Activated naive CD4-positive, alpha-beta T cell treated with anti-CD3 and anti-CD28 coated beads, Interleukin-2, amount 50 U/mL, for 72 hours (primary cell): Measurements from ENCODE around the gene CUEDC1. TPM values are rescaled to one million over a fixed set of nuclear protein-coding genes. Genes with fewer than 3 reads are reported as not detected.
A peak's percentile ranks its signal among the peaks of the same experiment; 100 is the strongest.
"Not testable (repeated sequence)": the region's sequence is repeated elsewhere in the genome, so short reads cannot be mapped to it uniquely, and the experiment has no call there.

Experiments used
- ATAC-seq, 2 donors: fragments of 150-1000 bp; cut with Tn5 transposase; 2 replicates each; pipeline ENCODE4 v1.10.0; 2021; ENCODE audit warnings: mild to moderate bottlenecking in 2 of 2, moderate library complexity in 2 of 2
- DNase-seq, 2 donors: peaks; one replicate each; pipeline ENCODE4 v3.0.0; 2021 to 2022; ENCODE audit warnings: low spot score in 2 of 2
- H3K27ac Mint-ChIP-seq, 2 donors: one replicate each; pipeline ENCODE4 v1.8.0; 2022; ENCODE audit warnings: mild to moderate bottlenecking in 2 of 2, mixed read lengths in 2 of 2
- H3K36me3 Mint-ChIP-seq, 2 donors: one replicate each; pipeline ENCODE4 v1.8.0; 2022; ENCODE audit warnings: mixed read lengths in 2 of 2
- H3K9me3 Mint-ChIP-seq, 2 donors: one replicate each; pipeline ENCODE4 v1.8.0; 2022; ENCODE audit warnings: mixed read lengths in 2 of 2
- total RNA-seq, 2 donors: library from RNA; stranded (reverse); gene quantifications; one replicate each; pipeline ENCODE4 v1.2.3, GENCODE V29; 2022

CUEDC1 gene
- total RNA-seq, 2 donors from 2014 or later = 0.84 TPM; not detected in 1

DNA sequence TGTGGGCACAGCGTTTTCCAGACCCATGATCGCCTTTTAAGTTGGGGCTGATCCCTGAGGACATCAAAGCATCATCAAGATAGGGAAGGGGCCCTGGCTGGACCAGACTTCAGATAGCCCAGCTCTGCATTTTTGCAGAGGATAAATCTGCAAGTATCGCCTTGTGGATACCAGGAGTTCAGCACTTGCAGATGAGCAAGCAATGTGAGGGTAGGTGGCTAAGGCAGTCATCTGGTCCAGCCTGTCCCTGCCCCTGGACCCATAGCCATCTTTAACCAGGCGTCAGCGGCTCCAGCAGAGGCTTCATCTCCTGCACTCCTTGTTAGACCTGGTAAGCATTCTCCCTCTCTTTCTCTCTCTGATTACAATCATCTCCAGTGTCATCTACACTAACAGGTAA lies 96.4 kb downstream of the CUEDC1 start:
- no peak overlapping the region for H3K27ac Mint-ChIP-seq
- ATAC-seq = no peak
- no peaks in the 10 kb centered on the region for H3K36me3 Mint-ChIP-seq
- no peaks in the 10 kb centered on the region for H3K9me3 Mint-ChIP-seq
- peak in 1 of 2 donors; percentile 31 for DNase-seq

DNA sequence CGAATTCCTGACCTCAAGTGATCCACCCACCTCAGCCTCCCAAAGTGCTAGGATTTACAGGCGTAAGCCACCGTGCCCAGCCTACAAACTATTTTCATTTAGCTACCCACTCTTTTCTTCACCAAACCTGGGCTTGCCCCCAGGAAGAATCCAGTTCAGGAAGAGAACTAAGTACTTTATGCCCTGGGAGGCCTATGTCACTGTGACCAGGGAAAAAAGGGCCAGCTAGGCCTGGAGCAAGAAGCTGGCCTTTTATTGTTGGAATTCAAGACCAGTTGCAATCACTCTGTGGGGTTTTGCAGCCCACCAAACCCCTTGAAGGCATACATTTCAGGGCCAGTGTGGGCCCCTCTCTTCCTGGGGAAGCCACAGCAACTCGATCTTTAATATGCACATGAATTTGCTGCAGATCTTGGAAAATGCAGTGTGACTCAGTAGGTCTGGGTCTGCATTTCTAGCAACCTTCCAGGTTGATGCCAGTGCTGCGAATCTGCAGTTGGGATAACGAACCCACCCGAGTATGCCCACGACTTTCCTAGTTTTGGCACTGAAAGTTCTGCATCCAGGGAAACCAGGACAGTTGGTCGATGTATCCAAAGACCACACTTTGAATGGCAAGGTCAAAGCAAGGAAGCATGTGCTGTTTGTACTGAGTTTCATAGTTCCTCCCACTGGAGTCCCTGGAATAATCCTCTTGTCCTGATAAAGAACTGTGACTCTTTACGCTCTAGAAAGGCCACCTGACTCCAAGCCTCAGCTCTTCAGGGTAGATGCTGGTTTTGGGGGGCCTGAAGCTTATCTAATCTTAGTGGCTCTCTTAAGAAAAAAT lies 98.2 kb downstream of the CUEDC1 start:
- Mint-ChIP-seq H3K27ac (no peak overlapping the region), H3K9me3 (no peaks in the 10 kb centered on the region), H3K36me3 (no peaks in the 10 kb centered on the region)
- no peak for ATAC-seq
- DNase-seq = peak in 1 of 2 donors; percentile 18

DNA sequence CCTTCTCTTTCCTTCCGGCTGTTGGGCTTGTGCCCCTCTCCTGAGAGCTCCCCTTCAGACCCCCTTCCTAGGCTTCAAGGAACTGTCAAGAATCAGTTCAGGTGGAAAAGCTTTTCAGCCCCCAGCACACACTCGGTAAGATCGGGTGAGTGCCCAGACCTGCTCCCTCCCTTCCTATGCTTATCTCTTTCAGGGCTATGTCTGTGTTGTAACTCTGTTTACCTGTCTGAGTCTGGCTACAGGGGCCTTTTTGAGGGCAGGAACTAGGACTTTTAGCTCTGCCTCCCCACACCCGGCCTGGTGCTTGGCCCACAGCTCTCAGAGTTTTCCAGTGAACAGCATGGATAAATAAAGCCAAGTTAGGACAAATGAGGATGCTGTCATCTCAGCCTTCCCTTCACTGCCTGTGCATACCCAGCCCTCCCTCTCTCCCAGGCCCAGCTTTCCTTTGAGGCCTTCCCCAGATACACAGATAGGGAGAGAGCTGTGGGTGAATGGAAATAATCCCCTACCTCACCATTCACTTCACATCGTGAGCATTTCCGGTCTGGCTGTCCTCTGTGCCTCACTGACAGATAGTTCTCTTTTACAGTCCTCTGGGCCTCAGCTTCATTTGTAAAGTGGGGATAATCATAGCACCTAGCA lies 99.7 kb downstream of the CUEDC1 start:
- peak overlapping the region in 1 of 2 donors; percentile 25 for H3K27ac Mint-ChIP-seq
- no peak for ATAC-seq
- no peaks in the 10 kb centered on the region for H3K9me3 Mint-ChIP-seq
- DNase-seq = no peak
- peaks cover 3 to 4% of the 10 kb centered on the region in 2 donors for H3K36me3 Mint-ChIP-seq

DNA sequence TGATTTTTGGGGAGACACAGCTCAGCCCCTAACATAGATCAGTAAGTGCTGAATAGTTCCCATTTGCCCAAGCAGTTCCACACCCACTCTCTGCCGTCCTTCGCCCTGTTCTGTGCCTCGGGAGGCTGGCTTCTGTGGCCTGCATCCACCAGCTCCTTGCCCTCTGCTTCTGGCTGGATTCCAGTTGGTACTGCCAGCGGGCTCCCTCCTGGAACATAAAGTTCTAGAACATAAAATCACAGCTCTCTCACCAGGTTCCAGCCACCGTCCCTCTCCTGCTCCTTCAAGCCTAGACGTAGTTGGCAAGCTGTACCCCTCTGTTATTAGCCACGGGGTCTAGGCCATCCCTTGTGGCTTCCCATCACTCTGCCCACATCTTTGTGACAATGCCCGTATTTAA lies 101.5 kb downstream of the CUEDC1 start:
- ATAC-seq (no peak), DNase-seq (no peak)
- Mint-ChIP-seq H3K36me3 (peaks cover 20 to 21% of the 10 kb centered on the region in 2 donors), H3K9me3 (no peaks in the 10 kb centered on the region), H3K27ac (peak overlapping the region in 1 of 2 donors; percentile 21)

DNA sequence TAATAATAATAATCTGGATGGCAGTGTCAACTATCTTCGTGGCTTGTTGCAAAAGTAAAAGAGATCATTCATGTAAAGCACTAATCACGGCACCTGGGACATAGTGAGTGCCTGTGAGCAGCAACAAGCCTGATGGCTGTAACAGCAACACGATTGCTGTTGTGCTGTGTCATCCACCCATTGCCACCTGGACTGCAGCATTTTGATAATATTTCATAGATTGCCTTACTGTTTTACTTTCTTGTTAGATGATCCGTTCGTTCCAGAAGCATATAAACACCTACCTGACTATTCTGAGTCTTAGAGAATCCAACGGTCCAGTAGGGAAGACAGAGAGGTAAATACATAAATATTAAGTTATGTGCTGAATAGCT lies 102.3 kb downstream of the CUEDC1 start:
- DNase-seq (no peak), ATAC-seq (no peak)
- Mint-ChIP-seq H3K36me3 (peaks cover 20 to 21% of the 10 kb centered on the region in 2 donors), H3K9me3 (no peaks in the 10 kb centered on the region), H3K27ac (no peak overlapping the region)

DNA sequence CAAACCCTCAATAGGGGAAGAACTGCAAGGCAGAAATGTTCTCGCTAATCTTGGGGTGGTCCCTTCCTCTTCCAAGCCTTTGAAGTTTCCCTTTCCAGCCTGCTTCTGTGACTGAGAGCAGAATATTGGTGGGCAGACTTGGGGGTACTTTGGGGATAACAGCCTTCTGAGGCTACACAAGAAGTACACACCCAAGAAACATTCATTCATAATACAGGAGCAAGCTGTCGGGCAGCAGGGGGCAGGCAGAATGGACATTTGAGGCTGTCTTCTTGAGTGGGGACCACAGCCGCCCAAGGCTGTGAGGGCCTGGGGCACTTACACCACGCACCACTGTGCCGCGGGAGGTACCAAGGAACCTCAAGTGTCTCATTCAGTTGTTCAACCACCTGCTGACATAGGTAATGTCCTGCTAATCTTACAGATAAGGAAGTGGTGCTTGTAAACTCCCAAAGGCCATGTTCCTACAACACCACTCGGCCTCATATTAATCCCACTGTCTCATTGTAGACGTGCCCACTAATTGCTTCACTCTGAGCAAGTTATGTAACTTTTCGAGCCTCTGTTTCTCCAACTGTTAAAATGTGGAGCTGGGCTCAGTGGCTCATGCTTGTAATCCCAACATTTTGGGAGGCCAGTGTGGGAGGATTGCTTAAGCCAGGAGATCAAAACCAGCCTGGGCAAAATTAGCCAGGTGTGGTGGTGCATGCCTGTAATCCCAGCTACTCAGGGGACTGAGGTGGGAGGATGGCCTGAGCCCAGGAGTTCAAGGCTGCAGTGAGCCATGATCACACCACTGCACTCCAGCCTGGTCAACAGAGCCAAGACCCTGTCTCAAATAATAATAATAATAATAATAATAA lies 102.9 kb downstream of the CUEDC1 start:
- peak overlapping the region in 1 of 2 donors; percentile 95 for H3K27ac Mint-ChIP-seq
- DNase-seq (no peak), ATAC-seq (no peak)
- no peaks in the 10 kb centered on the region for H3K9me3 Mint-ChIP-seq
- H3K36me3 Mint-ChIP-seq = peaks cover 20 to 21% of the 10 kb centered on the region in 2 donors

DNA sequence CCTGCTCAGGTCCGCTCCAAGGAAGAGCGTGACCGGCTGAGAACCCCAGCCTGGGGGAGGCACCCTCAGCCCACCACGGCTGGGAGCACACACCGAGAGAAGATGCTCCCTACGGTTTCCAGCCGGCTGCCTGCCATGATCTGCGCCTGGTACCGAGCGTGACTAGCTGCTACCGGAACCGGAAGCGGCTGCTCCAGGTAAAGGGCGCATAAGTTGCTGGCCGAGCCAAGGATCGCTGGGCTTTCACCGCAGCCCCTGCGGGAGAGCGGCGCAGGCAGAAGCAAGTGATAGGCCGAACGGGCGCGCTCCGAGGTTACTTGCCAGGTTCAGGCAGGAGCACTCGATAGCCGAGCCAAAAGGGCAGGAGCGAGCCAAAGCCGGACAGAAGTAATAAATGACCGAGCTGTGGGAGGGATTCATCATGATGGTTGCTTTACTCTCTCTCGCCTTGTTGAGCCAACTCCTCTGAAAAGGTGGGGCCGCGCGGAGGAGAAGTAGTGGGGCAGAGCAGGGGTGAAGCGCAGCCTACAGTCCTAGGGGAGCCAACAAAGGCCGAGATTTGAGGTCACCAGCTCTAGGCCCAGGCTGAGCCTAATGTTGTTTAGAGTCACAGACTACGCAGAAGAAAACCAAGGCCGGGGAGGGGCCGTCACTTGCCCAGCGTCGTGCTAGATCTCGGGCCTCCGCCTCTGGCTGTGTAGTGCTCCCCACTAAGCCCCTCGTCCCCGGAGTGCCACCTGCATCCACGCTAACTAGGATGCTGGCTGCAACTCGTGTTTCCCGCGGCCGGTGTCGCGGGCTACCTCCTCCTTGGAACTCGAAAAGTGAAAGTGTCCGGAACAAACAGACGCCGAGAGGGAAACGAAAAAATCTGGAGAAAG lies 105.1 kb downstream of the CUEDC1 start, which contains the start of gene MRPS23:
Gene MRPS23, minus strand, starts transcription at position 171 of the 881 bp plus-strand sequence. Its CDS starts 34 bp downstream, at position 137.
- ATAC-seq = peak; percentile 94 to 95
- H3K9me3 Mint-ChIP-seq = no peaks in the 10 kb centered on the region
- DNase-seq = peak; percentile 93 to 97

DNA sequence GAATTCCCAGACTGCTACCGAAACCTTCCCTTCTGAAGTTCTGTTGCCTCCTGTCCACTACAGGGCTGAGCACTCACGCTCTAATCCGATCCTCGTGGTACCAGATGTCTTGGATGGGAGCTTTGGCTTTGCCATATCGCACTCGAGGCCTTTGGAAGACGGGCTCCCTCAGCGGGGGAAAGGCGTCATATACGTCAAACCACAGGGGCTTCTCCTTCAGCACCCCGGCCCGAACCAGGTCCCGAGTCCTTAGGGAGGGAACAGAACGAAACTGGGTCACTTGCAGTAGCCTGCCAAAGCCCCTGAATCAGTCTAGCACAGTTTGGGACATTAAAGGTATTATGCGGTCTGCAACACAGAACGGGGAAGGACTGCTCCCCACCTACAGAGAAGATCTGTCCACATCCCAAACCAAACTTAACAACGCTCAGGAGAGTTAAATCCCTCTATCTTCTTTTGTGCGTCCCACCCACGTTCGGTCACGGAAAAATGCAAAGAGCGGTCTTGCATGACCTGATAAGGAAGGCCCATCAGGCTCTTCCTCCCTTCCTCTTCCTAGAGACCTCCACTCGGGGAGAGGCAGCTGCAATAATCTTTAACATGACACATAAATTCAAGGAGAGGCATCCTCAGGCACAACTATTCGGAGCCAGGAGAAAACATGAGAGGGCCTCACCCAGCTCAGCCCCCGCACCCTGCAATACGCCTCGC lies 105.9 kb downstream of the CUEDC1 start:
- Mint-ChIP-seq H3K27ac (peak overlapping the region; percentile 95 to 99), H3K36me3 (peaks cover 21 to 25% of the 10 kb centered on the region in 2 donors), H3K9me3 (no peaks in the 10 kb centered on the region)
- no peak for DNase-seq
- ATAC-seq = no peak

More for the DNA sequence above, 105.1 kb downstream of the CUEDC1 start, which contains the start of gene MRPS23:
- Mint-ChIP-seq H3K36me3 (peaks cover 21 to 25% of the 10 kb centered on the region in 2 donors), H3K27ac (peak within 1 kb of the TSS; percentile 95 to 99)

DNA sequence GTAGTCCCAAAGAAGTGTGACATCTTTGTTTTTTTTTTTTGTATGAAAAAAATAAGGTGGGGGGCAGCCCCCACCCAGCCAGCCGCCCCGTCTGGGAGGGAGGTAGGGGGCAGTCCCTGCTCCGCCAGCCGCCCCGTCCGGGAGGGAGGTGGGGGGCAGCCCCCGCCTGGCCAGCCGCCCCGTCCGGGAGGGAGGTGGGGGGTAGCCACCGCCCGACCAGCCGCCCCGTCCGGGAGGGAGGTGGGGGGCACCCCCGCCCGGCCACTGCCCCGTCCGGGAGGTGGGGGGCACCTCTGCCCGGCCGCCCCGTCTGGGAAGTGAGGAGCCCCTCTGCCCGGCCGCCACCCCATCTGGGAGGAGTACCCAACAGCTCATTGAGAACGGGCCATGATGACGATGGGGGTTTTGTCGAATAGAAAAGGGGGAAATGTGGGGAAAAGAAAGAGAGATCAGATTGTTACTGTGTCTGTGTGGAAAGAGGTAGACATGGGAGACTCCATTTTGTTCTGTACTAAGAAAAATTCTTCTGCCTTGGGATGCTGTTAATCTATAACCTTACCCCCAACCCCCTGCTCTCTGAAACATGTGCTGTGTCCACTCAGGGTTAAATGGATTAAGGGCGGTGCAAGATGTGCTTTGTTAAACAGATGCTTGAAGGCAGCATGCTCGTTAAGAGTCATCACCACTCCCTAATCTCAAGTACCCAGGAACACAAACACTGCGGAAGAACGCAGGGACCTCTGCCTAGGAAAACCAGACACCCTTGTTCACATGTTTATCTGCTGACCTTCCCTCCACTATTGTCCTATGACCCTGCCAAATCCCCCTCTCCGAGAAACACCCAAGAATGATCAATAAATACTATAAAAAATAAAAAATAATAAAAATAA lies 108.9 kb downstream of the CUEDC1 start:
- peaks cover 21 to 25% of the 10 kb centered on the region in 2 donors for H3K36me3 Mint-ChIP-seq
- H3K27ac Mint-ChIP-seq, H3K9me3 Mint-ChIP-seq, ATAC-seq, DNase-seq: not testable (repeated sequence)

DNA sequence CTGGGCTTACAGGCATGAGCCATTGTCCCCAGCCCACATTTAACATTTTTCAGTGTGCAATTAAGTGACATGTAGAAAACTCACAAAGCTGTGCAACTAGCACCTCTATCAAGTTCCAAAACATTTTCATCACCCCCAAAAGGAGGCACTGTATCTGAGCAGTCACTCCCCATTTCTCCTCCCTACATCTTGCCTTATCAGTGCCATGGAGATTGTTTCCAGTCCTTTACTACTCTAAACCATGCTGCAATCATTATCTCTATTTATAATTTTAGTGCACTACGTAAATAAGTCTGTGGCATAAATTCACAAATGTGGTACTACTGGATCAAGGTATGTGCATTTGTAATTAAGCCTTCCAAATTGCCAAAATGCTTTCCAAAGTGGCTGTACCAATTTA lies 112.9 kb downstream of the CUEDC1 start:
- DNase-seq = no peak
- Mint-ChIP-seq H3K36me3 (peaks cover 0 to 5% of the 10 kb centered on the region in 2 donors), H3K9me3 (no peaks in the 10 kb centered on the region), H3K27ac (no peak overlapping the region)
- no peak for ATAC-seq

DNA sequence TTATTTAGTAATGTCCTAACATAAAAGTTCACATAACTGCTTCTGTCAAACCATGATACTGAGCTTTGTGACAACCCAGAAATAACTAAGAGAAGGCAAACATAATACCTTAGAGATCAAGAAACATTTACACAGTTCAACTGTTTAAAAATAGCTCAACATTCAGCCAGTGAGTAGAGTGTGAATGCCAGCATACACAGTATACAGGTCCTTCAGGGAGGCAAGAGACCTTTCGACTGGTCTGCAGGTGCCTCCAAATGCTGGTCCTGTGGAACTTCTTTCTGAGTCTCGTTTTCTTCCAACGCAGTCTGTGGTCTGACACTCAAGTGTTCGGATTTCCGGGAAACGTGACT lies 115.7 kb downstream of the CUEDC1 start:
- H3K27ac Mint-ChIP-seq = no peak overlapping the region
- DNase-seq = no peak
- no peaks in the 10 kb centered on the region for H3K36me3 Mint-ChIP-seq
- H3K9me3 Mint-ChIP-seq = no peaks in the 10 kb centered on the region
- no peak for ATAC-seq

DNA sequence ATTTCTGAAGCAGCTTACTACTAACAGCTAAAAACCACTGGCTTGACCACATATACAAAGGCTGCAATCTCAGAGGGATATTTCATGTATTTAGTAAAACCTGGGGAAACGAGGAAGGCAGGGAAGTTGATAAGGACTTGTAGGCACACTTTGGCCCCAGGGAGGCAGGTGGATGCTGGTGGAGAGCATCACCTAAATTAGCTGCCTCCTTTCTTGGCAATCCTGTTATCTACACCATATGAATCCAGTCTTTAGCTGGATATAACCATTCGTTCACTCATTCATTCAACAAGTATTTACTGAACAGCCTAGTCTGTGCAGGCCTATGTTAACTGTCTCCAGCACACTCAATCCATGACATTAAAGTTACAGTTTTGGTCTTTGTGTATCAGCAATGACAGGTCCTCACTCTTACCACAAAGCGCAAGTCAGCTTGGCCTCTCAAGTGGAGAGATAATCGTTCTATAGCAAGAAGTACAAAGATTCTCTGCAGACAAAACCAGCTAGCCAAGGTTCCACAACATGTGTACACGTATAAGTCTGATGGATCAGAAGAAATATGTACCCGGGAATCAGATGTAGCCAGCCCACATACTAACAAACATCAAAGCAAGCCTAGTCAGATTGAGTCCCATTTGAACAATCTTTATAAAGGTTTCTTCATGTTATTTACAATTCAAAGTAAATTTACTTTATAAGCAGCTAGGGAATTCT lies 116.2 kb downstream of the CUEDC1 start:
- ATAC-seq (no peak), DNase-seq (no peak)
- Mint-ChIP-seq H3K36me3 (no peaks in the 10 kb centered on the region), H3K9me3 (no peaks in the 10 kb centered on the region), H3K27ac (no peak overlapping the region)

DNA sequence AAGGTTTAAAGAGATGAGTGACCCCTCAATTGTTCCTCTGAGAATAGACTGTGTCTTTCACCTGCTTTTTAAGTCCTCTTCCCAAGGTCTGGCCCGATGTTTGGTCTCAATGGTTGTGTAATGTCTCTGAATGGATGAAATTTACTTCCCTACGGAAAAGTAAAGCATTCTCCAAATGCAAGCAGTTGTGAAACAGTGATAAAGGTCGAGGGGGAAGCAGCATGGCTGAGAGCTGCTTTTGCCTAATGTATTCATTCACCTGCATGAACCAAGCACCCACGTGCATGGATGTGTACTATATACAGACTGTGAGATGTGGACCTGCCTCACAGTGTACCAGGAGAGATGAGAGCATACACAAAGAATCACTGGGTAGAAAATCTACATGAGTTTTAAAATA lies 116.8 kb downstream of the CUEDC1 start:
- H3K9me3 Mint-ChIP-seq = no peaks in the 10 kb centered on the region
- peak in 1 of 2 donors; percentile 4 for DNase-seq
- H3K27ac Mint-ChIP-seq = no peak overlapping the region
- H3K36me3 Mint-ChIP-seq = no peaks in the 10 kb centered on the region
- ATAC-seq = no peak

DNA sequence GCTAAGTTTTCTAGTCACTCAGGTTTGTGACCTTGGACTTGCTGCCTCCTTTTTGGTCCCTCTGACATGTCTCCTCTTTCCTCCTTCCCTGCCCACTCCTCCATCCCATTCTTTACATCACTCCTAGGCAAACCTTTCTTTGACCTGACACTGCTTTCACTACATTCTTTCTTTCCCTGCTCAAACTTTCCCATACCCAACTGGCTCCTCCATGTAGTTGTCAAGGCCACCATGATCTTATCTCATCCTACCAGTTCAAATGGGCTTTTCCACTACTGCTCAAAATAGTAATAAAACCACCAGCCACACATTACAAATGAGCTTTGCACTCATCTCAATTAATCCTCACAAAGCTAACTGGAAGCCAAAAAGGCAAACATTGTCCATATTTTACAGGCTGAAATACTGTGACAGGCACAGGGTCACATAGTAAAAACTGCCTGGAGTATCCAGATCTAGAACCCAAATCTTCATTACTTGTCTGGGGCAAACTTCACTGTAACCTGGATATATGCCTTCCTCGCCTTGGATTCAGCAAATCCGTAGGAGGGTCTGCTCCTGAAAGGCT lies 119.8 kb downstream of the CUEDC1 start:
- DNase-seq (no peak), ATAC-seq (no peak)
- no peaks in the 10 kb centered on the region for H3K9me3 Mint-ChIP-seq
- H3K27ac Mint-ChIP-seq = no peak overlapping the region
- H3K36me3 Mint-ChIP-seq = no peaks in the 10 kb centered on the region
